SH-SY5Y (cell line): ENCODE measurements around the gene SPI1.

Source experiments
- GATA2 ChIP-seq: IDR thresholded peaks from 2 replicates; pipeline ENCODE4 v1.6.1; 2011; ENCODE audit warnings: mild to moderate bottlenecking, low read depth, low read length
- GATA3 ChIP-seq: IDR thresholded peaks from 2 replicates; pipeline ENCODE4 v1.6.1; 2011; ENCODE audit warnings: low read depth, mild to moderate bottlenecking, low read length, moderate library complexity

DNA sequence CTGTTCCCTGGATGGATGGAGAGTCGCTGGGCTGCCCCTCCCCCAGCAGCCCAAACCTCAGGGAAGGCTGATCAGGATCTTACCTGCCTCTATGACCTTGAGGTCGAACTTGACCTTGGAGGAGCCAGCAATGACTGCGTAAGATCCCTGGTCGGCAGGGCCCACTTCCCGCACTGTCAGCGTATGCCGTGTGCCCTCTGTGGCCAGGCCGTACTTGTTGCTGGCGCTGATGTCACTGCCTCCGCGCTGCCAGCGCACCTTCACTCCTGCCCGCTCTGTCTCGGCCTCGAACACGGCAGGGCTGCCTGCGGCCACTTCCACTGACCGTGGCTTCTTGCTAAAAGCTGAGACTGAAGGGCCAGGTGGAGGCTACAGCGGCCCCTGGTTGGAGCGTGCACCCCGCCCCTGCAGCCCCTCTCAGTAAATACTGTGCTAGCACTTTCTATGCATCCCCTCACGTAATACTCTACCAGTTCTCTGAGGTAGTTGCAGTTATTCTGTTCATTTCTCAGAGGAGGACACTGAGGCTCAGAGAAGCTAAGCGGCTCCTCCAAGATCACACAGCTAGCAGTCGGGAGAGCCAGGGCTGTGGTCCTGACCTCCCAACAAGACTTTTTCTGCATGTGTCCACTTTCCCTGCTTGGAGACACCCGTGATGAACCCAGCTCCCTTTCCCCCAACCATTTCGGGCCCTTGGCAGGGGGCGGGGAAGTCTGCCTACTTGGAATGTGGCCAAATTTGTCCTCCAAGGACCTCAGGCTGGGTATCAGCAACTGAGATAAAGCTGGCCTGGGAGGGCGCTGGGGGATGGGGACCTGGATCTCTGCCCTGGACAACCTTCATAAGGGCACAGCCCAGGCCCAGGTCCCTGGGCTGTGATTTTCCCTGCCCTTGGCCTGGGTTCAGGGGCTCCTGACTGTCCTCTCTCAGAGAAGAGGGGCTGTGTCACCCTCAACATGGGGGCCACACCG is 26.9 kb downstream of the SPI1 start:
- TF ChIP-seq GATA2 (peak; percentile 36; the same call in 1 of the 2 replicates), GATA3 (no peak)
